Activated CD8-positive, alpha-beta memory T cell treated with anti-CD3 and anti-CD28 coated beads, Interleukin-2, amount 50 U/mL, for 48 hours (primary cell): Measurements from ENCODE around the gene VOPP1.
"Not testable (repeated sequence)": the region's sequence is repeated elsewhere in the genome, so short reads cannot be mapped to it uniquely, and the experiment has no call there.

Source experiments
- DNase-seq: peaks from one replicate; pipeline ENCODE4 v3.0.0-alpha.2; 2020

Gene VOPP1

DNA sequence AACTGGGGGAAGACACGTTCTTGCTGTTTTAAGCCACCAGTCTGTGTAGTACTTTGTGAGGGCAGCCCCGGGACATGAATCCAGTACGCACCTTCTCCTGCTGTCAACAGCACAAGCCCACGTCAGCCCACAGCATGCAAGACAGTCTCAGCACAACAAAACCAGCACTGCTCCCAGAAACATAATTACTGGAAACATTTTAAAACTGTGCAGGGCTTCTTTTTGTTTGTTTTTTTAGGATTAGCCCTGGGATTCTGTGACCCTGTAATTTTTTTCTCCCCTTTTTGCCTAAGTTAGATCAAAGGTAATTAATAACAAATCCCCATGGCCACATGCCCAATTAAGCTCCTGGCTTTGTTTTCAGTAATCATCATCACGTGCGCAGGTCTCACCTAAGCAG lies 87.5 kb downstream of the VOPP1 start:
- DNase-seq = peak; percentile 25

DNA sequence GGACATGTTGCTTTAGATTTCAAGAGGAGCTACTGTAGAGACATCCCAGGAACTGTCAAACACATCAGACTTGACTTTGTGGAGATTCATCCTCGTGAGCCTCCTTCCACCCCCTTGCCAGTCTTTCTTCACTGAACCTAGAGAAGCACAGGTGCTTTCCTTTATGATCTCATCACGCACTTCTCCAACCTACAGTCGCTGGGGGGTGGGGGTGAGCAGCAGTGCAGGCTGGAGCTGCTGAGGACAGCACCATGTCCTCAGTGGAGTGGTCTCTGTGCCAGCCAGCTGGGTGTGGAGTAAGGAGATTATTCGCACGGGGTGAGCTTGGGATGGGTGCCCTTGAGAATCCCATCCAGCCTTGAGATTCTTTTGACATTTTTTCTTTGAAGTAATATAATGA lies 88.1 kb downstream of the VOPP1 start:
- DNase-seq = no peak

DNA sequence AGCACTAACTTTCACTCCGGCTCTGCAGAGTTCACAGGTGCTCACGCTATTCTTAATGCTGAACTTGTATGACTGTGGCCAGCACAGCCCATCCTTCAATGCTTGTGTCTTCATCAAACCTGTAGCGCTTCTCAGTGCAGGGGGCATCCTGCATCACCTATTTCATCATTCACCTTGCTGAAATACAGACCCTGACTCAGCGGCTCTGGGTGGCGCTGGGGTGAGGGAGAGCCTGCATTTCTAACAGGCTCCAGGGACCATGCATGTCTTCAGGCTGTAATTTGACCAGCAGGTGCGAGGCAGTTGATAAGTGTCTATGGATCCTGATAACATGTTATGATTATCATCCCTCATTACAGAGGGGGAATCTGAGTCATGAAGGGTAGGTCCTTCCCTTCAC lies 89.3 kb downstream of the VOPP1 start:
- no peak for DNase-seq

DNA sequence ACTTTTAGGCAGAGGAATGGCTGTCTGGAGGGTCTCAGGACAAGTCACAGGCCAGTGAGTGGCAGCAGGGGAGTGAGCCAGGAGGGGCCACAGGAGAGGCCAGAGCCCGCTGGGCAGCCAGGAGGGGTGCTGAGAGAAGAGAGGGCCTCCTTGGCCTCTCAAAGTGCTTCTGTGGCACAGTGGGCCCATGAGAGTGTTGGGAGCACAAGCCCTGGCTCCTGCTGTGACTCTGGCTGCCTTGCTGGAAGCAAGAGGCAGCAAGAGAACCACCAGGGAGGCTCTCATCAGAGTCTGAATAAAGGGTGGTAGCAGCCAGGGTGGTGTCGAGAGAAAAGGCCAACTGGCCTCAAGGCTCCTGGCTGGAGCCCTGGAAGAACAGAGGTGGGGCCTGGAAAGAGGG lies 91.1 kb downstream of the VOPP1 start:
- no peak for DNase-seq

DNA sequence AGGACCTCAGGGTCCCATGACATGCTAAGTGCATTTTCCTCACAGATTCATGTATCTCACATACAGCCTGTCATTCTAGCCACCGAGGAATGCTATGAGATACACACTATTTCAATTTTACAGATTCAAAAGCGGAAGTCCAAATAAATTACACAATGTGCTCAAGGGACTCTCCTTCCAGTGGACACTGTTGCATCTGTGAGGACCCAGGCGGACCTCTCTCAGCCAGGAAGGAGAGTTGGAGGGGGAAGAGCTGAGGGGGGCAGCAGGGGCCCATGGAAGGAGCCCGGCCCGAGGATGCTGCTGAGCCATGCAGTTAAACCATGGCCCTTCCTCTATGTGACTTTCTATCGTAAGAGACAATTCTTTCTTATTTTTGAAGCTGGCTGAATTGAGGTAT lies 93.6 kb downstream of the VOPP1 start:
- DNase-seq = no peak

- no peak for DNase-seq
Measured at GRCh38 chr7:55477781-55478374, 94.4 kb downstream of the VOPP1 start.

- DNase-seq = no peak
Measured at GRCh38 chr7:55476852-55477780, 95.2 kb downstream of the VOPP1 start.

- DNase-seq = peak; percentile 45
Measured at GRCh38 chr7:55475855-55476803, 96.2 kb downstream of the VOPP1 start.

GRCh38 chr7:55474944-55475854 lies 97.1 kb downstream of the VOPP1 start:
- no peak for DNase-seq

GRCh38 chr7:55473932-55474331 lies 98.4 kb downstream of the VOPP1 start:
- DNase-seq = peak; percentile 50

DNA sequence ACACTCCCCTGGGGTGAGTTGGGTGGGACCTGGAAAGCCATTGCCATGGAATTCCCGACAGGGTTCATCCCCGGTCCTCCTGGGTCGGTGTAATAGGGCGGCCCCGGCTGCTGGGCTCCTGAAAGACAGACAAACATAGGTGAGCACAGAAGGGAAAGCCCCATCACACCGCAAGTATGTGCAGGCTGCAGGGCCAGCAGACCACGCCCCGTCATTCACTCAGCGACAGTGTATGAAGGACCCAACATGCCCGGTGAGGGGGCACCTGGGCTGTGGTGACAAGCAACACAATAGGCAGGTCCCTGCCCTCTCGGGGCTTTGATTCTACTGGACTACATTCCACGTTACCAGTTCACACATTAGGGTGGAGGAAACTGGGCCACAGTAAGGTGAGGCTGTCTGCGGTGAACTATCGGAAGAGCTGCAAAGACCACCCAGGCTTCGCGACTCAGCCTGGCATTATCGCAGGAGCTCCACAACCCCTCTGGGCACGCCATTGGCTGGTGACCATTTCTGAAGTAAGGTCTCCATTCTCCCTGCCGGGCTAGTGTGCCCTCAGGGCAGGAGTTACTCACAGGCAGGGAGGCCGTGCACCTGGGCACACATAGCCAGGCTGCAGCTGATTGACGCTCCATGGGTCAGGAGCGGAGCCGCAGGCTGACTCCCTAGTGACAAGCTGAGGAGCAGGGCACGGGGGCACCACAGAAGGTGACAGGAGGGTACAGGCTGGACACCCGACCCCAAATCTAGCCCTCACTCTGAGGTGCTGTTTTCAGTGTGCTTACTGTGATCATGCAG lies 99.2 kb downstream of the VOPP1 start:
- no peak for DNase-seq

DNA sequence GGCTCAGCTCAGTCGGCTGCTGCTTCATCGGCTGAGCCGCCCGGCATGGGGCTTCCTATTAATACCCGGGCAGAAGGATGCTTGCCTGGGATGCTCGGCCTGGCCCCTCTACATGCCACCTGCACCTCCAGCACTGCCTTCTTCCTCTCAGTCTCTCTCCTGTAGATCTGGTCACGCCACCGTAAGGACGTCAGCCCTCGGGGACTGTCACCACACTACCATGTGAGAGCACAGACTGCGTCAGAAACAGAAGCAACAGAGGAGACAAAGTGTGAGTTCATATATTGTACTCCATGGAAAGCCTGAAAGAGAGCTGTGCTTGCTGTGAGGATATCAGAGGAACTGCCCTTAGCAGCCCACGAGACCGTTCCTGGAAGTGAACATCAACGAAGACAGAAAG lies 99.9 kb downstream of the VOPP1 start:
- DNase-seq = not testable (repeated sequence)

GRCh38 chr7:55471594-55471993 lies 100.7 kb downstream of the VOPP1 start:
- DNase-seq = not testable (repeated sequence)

- no peak for DNase-seq
Measured at GRCh38 chr7:55470261-55470660, 102.0 kb downstream of the VOPP1 start.

DNA sequence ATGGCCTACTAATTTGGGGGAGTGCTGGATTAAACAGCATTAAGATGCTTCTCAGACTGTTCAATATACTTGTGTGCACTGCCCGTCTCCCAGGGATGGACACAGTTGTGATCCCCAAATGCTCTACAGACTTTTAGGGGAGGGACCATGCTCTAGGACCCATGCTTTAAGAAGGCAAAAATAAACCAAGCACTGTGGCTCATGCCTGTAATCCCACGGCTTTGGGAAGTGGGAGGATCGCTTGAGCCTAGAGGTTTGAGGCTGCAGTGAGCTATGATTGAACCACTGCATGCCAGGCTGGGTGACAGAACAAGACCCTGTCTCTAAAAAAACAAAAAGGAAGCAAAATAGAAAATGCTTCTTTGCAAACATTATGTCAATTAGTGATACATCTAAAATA lies 102.6 kb downstream of the VOPP1 start:
- no peak for DNase-seq

DNA sequence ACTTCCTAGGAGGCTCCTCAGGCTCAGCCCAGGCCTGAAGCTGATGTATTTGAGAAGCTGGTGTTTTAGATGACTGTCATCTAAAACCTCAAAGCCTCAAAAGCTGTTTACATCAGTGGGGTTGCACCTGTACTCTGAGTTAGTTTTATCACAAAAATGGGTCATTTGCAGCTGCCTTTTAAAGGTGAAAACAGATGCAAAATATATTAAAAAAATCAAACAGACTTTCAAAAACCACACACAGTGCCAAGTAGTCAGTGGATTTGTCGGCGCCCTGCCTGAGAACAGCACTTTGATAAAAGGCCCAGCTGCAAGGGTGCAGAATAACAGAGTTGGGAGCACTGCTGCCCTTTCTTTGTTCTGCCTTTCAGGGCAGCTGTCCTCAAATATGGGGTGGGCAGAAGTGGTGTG lies 103.0 kb downstream of the VOPP1 start:
- no peak for DNase-seq

DNA sequence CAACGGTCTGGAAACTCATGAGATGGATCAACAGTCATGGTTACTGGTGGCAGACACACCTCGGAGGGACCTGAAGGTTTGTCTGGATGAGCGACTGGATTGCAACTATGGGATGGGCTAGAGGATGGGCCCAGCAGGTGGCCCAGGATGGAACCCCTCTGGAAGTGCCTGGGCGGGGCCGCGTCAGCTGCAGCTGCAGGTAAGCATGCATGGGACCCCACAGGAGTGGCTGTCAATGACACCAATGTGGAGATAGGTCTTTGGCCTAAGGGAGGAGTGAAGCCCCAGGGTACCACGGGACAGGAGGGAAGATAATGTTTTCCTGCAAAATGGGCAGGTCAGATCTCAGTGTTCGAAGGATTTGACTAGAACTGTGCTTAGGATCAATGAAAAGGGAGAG lies 103.8 kb downstream of the VOPP1 start:
- DNase-seq = no peak

GRCh38 chr7:55467047-55467593 lies 105.2 kb downstream of the VOPP1 start:
- no peak for DNase-seq

GRCh38 chr7:55465691-55466090 lies 106.6 kb downstream of the VOPP1 start:
- no peak for DNase-seq

- no peak for DNase-seq
Measured at GRCh38 chr7:55464422-55464821, 107.9 kb downstream of the VOPP1 start.

GRCh38 chr7:55463686-55464262 lies 108.5 kb downstream of the VOPP1 start:
- no peak for DNase-seq
